HL-60 (cell line): Measurements from ENCODE around the gene KLHDC1.
"Not testable (repeated sequence)": the region's sequence is repeated elsewhere in the genome, so short reads cannot be mapped to it uniquely, and the experiment has no call there.

Experiments
- DNase-seq, 2 experiments: peaks; one replicate each; pipeline ENCODE4 v3.0.0-alpha.2; 2010 to 2020; ENCODE audit warnings: low read depth in 1 of 2, low spot score in 1 of 2
- H3K27ac ChIP-seq: fragments of 250-450 bp; sonication (Bioruptor Pico); replicated peaks from 2 replicates; pipeline ENCODE4 v1.5.1; 2020; ENCODE audit warnings: mild to moderate bottlenecking, moderate library complexity
- H3K27me3 ChIP-seq: fragments of 250-450 bp; sonication (Bioruptor Pico); 2 replicates; pipeline ENCODE4 v1.5.1; 2021; ENCODE audit warnings: mild to moderate bottlenecking, moderate library complexity; ENCODE audit not compliant: insufficient read depth, poor library complexity, severe bottlenecking
- H3K4me3 ChIP-seq: replicated peaks from 2 replicates; pipeline ENCODE4 v1.5.1; 2011; ENCODE audit warnings: mild to moderate bottlenecking, control low read depth, low read length; ENCODE audit not compliant: insufficient read depth
- CTCF ChIP-seq: IDR thresholded peaks from one replicate; pipeline ENCODE4 v1.5.1; 2011; ENCODE audit warnings: low read length, control low read depth, inconsistent platforms; ENCODE audit not compliant: insufficient read depth
- GABPA ChIP-seq: IDR thresholded peaks from 2 replicates; pipeline ENCODE4 v1.6.1; 2012; ENCODE audit warnings: low read depth
- POLR2AphosphoS5 ChIP-seq: IDR thresholded peaks from 2 replicates; pipeline ENCODE4 v1.6.1; 2012; ENCODE audit warnings: low read depth
- SPI1 ChIP-seq: IDR thresholded peaks from 2 replicates; pipeline ENCODE4 v1.6.1; 2012; ENCODE audit warnings: low read depth, mild to moderate bottlenecking, borderline replicate concordance
- TF ChIP-seq, protein P1 (sequence below): IDR thresholded peaks from 2 replicates; pipeline ENCODE4 v1.6.1; 2012; ENCODE audit warnings: low read depth; ENCODE audit not compliant: insufficient replicate concordance

The KLHDC1 gene

DNA sequence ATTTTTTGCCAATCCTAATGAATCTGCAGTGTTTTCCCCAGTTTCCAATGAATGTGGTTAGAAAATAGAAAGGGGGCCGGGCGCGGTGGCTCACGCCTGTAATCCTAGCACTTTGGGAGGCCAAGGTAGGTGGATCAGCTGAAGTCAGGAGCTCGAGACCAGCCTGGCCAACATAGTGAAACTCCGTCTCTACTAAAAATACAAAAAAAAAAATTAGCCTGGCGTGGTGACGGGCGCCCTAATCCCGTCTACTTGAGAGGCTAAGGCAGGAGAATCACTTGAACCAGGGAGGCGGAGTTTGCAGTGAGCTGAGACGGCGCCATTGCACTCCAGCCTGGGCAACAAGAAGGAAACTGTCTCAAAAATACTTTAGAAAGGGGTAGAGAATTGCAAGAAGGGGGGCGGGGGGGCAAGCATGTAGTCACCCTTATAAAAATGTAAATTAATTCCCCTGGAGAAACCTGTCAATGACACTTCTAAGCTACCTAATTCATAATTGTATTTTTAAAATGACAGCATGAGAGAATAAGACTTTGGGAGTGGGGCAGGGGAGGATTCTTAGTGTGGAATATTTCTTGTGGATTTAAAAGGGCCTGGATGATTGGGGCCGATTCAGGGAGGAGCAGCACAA is 76.8 kb downstream of the KLHDC1 start:
- H3K27ac ChIP-seq = peak overlapping the region; percentile 93; the same call in 1 of the 2 replicates
- DNase-seq = no peak
- H3K4me3 ChIP-seq = no peak overlapping the region
- no peaks in the 10 kb centered on the region for H3K27me3 ChIP-seq
- no peak for TF ChIP-seq POLR2AphosphoS5
- TF ChIP-seq GABPA = no peak
- TF ChIP-seq, protein P1, sequence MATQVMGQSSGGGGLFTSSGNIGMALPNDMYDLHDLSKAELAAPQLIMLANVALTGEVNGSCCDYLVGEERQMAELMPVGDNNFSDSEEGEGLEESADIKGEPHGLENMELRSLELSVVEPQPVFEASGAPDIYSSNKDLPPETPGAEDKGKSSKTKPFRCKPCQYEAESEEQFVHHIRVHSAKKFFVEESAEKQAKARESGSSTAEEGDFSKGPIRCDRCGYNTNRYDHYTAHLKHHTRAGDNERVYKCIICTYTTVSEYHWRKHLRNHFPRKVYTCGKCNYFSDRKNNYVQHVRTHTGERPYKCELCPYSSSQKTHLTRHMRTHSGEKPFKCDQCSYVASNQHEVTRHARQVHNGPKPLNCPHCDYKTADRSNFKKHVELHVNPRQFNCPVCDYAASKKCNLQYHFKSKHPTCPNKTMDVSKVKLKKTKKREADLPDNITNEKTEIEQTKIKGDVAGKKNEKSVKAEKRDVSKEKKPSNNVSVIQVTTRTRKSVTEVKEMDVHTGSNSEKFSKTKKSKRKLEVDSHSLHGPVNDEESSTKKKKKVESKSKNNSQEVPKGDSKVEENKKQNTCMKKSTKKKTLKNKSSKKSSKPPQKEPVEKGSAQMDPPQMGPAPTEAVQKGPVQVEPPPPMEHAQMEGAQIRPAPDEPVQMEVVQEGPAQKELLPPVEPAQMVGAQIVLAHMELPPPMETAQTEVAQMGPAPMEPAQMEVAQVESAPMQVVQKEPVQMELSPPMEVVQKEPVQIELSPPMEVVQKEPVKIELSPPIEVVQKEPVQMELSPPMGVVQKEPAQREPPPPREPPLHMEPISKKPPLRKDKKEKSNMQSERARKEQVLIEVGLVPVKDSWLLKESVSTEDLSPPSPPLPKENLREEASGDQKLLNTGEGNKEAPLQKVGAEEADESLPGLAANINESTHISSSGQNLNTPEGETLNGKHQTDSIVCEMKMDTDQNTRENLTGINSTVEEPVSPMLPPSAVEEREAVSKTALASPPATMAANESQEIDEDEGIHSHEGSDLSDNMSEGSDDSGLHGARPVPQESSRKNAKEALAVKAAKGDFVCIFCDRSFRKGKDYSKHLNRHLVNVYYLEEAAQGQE = no peak
- TF ChIP-seq CTCF = no peak

GRCh38 chr14:49770212-49770817 is 77.4 kb downstream of the KLHDC1 start:
- TF ChIP-seq POLR2AphosphoS5 (no peak), SPI1 (no peak)
- Histone ChIP-seq H3K27ac (no peak overlapping the region), H3K27me3 (no peaks in the 10 kb centered on the region), H3K4me3 (no peak overlapping the region)
- no peak for DNase-seq

DNA sequence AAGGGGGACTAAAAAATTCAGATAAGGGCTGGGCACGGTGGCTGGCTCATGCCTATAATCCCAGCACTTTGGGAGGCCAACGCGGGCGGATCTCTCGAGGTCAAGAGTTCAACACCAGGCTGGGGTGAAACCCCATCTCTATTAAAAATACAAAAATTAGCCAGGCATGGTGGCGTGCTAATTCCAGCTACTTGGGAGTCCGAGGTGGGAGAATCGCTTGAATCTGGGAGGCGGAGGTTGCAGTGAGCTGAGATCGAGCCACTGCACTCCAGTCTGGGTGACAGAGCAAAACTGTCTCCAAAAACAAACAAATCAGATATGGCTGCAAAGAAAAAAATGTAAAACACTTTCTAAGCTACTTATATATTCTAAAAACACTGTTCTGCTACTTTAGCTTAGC is 78.8 kb downstream of the KLHDC1 start:
- H3K27ac ChIP-seq, H3K27me3 ChIP-seq, DNase-seq, H3K4me3 ChIP-seq: not testable (repeated sequence)

DNA sequence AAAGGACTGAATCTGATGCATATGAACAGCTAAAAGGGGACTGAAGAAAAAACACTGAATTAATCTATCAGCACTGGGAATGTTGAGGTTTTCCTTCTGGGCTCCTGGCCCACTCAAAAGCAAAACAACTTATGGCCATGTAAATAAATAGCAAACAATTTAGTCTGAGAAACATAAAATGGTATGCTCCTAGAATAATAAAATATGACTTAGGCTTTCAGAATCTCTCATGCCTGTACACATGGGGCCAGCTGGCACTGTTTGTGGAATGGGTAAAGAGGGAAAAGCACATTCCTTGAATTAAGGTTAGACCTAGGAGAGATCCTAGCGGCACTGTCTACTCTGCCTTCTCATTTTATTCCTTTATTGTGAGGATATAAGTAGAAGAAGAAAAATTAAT is 81.2 kb downstream of the KLHDC1 start:
- Histone ChIP-seq H3K27ac (no peak overlapping the region), H3K27me3 (no peaks in the 10 kb centered on the region), H3K4me3 (no peak overlapping the region)
- TF ChIP-seq SPI1 (no peak), POLR2AphosphoS5 (no peak), CTCF (no peak), GABPA (no peak)
- TF ChIP-seq, protein P1 = no peak
- DNase-seq = no peak

DNA sequence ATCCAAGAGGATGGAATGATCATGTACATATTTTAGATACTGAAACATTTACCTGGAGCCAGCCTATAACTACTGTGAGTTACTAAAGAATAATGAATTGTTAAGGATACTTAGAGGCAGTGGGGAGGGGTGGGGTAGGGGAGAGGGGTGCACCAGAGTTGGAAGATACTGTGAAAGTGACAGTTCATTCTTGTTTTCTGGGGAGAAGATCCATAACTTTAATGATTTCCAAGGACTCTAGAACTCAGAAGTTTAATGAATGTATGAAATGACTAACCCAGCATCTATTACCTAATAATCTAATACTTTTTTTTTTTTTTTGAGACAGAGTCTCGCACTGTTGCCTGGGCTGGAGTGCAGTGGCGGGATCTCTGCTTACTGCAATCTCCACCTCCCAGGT is 85.5 kb downstream of the KLHDC1 start:
- H3K27ac ChIP-seq = no peak overlapping the region
- no peak for DNase-seq
- TF ChIP-seq POLR2AphosphoS5 = no peak
- TF ChIP-seq SPI1 = no peak
- TF ChIP-seq, protein P1 = no peak
- no peak for TF ChIP-seq GABPA
- no peak for TF ChIP-seq CTCF
- H3K27me3 ChIP-seq = no peaks in the 10 kb centered on the region
- no peak overlapping the region for H3K4me3 ChIP-seq

GRCh38 chr14:49781040-49781439 is 88.1 kb downstream of the KLHDC1 start:
- H3K4me3 ChIP-seq, H3K27ac ChIP-seq, H3K27me3 ChIP-seq, DNase-seq: not testable (repeated sequence)
